ENCODE results near the gene B4GALT6.

- TF ChIP-seq CTCF (IDR thresholded peaks at IDR 0.05) (no peak), POLR2A (IDR thresholded peaks at IDR 0.05) (no peak)
Measured at GRCh38 chr18:31626409-31626808, 58.0 kb downstream of the B4GALT6 start.
